HG03521 (cell line): ENCODE measurements around the gene RBM39.
A peak's percentile ranks its signal among the peaks of the same experiment; 100 is the strongest.
"Not testable (repeated sequence)": the region's sequence is repeated elsewhere in the genome, so short reads cannot be mapped to it uniquely, and the experiment has no call there.

Experiments
- ATAC-seq: cut with Tn5 transposase; IDR thresholded peaks from one replicate; pipeline ENCODE4 v1.9.1; 2021; ENCODE audit warnings: mild to moderate bottlenecking, moderate library complexity; ENCODE audit not compliant: unreplicated experiment

The RBM39 gene

DNA sequence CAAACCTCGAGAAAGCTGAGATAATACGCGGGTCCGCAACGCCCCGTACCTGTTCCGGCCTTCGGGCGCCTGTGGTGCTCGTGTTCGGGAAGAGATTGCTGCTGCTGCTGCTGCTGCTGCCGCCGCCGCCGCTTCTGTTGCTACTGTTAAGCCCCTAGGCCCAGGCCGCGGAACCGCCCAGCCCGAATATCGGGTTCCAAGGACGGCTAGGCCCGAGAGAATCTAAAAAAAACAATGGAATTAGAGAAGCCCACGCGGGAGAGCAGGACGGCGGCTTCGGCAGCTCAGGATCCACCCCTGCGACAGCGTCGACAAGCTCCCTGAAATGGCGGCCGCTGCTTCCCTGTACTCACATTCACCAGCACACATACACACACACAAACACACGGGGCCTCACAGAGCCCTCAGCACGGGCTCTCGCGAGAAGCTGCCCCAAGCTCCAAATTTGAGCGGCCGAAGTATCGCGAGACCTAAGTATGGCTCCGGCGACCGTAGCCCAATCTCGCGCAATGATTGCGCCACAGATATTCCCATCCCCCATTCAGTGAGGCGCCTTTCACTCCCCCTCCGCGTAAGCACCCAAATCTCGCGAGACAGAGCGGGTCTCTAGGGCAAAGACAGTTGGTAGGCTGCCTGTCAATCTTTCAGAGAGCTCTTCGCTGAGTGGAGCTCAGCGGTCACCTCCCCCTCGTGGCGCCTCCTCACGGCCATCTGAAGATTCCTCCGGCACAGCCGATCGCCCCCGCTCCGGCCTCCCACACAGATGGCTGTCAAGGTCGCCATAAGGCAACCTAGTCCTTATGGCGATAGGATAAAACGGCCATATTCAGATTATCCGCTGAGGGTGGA lies at the start of gene RBM39:
Gene RBM39 (minus strand): TSS at position 369 of the 849 bp plus-strand sequence. CDS start 1,386 bp downstream, outside the sequence.
- peak; percentile 87 for ATAC-seq

DNA sequence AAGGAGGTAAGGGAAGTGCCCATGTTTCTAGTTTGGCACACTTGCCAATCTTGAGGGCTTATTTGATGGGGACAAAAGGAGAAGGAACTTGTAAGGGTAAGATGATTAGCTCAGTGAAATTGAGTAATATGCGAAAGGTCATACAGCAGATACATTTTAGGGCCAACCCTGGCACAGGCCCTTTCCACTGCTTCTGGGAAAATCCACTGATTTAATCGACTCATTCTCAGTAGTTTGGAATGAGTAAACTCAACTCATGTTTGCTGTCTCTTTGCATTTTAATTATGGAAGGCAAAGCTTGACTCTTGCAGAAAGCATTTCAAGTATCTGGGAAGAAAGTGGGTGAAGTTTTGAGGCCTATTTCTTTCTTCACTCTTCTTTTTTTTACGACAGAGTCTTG lies 49.8 kb upstream of the RBM39 start:
- ATAC-seq: no peak

- ATAC-seq: no peak
Observed at GRCh38 chr20:35791097-35791496, 49.0 kb upstream of the RBM39 start.

DNA sequence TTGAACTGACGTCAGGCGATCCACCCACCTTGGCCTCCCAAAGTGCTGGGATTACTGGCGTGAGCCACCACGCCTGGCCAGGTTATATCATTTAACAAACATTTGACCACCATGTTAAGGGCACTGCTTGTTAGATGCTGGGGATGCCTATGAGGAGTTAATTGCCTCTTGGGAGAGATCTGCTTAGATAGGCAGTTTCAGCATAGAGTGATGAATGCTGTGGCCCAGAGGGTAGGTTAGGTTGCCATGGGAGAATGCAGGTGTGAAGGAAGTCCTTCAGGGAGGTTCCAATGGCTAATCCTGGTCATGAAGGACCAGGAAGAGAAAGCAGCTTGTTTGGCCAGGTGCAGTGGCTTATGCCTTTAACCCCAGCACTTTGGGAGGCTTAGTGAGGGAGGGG lies 46.7 kb upstream of the RBM39 start:
- ATAC-seq: no peak

DNA sequence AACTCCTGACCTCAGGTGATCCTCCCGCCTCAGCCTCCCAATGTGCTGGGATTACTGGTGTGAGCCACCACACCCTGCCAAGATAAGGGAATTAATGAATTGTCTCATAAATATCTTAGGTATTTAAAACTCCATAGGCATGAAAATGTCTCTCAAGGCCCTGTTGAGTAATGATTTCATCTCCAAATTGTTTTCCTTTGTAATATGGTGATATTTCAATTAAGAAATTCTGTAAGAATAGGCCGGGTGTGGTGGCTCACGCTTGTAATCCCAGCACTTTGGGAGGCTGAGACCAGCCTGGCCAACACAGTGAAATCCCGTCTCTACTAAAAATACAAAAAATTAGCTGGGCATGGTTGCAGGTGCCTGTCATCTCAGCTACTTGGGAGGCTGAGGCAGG lies 43.5 kb upstream of the RBM39 start:
- ATAC-seq: not testable (repeated sequence)

DNA sequence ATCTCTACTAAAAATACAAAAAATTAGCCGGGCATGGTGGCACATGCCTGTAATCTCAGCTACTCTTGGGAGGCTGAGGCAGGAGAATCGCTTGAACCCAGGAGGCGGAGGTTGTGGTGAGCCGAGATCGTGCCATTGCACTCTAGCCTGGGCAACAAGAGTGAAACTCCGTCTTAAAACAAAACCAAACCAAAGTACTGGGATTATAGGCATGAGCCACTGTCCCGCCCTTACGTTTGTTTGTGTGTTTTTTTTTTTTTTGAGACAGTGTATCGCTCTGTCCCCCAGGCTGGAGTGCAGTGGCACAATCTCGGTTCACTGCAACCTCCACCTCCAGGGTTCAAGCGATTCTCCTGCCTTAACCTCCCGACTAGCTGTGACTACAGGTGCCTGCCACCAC lies 41.8 kb upstream of the RBM39 start:
- ATAC-seq: not testable (repeated sequence)

DNA sequence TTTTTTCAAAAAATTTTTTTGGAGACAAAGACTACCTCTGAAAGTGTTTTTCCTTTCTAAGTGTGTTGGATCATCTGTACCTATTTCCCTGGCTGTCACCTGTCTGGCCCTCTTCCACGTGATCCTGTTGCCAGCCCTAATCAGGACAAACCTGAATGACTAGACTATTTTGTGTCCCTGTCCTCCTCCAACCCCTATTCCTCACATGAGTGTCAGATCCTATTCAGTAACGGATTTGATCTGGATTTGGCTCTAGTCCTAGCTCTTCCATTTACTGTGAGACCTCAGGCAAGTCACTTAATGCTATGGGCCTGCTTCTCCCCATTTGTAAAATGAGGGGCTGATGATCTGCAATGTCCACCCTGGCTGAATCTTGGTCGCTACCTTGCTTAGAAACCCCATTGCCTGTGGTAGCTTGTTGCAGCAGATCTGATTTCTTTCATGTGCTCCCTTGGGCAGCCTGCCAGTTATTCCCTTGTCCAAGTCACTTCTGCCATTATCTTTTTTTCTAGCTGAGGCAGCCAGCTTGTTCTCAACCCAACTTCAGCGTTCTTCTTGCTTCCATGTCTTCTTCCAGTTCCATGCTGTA lies 34.5 kb upstream of the RBM39 start:
- ATAC-seq: no peak

GRCh38 chr20:35774391-35774790 lies 32.3 kb upstream of the RBM39 start:
- no peak for ATAC-seq

GRCh38 chr20:35773154-35773751 lies 31.2 kb upstream of the RBM39 start:
- no peak for ATAC-seq

- ATAC-seq: no peak
Observed at GRCh38 chr20:35772563-35773058, 30.6 kb upstream of the RBM39 start.

DNA sequence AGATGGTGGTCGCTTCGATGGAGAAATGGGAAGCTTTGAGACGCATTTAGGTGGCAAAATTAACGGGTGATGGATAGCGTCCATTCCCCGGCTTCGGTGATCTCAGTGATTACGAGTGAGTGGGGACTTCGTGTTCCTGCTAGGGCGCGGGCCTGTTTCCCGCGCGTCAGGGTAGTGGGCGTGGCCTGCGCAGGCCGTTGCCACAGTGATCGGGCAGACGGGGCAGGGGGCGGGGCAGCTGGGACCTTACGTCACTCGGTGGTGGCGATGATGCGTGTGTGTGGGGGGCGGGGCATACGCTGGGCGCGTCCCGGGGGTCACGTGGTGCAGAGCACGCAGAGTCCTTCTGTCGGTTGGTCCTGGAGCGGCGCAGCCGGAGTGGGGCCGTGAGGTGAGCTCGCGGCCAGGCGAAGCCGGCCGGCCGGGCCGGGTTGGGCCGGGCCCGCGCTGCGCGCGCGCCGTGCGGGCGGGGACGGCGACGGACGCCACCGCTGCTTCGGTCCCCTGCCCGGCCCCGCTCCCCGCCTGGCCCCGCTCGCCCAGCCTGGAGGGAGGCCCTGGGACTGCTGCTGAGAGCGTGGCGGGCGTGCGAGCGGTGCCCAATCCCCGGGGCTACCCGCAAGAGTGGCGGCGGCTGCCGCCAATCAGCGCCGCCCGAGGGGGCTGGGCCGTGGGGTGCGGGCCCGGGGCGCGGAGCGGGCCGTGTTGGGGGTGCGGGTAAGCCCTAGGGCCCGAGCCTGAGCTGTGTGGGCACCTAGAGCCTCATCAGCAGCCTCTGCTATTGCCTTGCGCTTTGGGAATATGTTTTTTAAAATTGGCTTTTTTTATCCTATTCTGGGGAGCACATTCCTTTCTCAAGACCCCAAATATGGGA lies 29.9 kb upstream of the RBM39 start, which contains the start of gene PHF20:
Gene PHF20 (plus strand): TSS at position 327 of the 874 bp plus-strand sequence. CDS start 29,508 bp downstream, outside the sequence.
- ATAC-seq: peak; percentile 79

GRCh38 chr20:35771367-35771688 lies 29.3 kb upstream of the RBM39 start:
- ATAC-seq: no peak

DNA sequence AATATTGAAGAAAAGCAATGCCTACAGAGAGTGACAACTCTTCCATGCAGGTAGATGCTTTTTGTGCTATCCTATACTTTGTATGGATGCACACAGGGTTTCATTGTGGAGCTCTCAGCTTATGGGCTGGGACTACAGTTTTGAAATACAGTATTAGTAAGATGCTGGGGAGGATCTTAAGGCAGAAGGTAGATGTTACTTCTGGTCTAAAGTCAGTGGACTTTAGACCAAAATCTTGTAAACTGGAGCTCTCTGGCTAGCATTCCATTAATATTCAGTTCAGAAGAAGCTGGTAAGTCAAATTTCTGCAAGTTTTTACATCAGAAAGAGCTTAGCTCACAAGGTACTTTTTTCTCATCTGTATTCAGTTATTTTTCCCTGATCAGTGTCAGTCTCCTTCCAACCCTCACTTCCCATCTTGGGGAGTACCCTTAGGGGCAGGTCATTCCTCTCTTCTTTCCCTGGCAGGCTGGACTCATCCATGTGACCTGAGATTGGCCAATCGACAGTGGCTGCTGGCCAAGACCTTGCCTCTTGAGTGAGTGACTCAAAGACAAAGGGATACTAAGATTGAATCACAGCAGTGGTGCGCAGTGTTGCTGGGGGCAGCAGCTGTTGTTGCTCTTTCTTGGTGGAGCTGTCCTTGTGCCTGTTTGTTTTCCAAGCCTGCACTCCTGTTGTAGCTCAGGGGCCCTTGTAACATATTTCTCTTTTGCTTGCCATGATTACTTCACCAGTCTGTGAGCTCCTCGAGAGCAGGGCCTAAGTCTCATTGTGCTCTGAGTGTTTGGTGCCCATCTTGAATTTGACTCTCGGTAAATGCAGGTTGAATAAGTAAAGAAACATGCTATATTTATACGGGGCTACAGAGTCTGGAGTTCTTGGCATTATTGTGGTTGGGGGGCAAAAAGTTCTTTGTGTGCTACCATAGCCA lies 26.9 kb upstream of the RBM39 start:
- no peak for ATAC-seq

DNA sequence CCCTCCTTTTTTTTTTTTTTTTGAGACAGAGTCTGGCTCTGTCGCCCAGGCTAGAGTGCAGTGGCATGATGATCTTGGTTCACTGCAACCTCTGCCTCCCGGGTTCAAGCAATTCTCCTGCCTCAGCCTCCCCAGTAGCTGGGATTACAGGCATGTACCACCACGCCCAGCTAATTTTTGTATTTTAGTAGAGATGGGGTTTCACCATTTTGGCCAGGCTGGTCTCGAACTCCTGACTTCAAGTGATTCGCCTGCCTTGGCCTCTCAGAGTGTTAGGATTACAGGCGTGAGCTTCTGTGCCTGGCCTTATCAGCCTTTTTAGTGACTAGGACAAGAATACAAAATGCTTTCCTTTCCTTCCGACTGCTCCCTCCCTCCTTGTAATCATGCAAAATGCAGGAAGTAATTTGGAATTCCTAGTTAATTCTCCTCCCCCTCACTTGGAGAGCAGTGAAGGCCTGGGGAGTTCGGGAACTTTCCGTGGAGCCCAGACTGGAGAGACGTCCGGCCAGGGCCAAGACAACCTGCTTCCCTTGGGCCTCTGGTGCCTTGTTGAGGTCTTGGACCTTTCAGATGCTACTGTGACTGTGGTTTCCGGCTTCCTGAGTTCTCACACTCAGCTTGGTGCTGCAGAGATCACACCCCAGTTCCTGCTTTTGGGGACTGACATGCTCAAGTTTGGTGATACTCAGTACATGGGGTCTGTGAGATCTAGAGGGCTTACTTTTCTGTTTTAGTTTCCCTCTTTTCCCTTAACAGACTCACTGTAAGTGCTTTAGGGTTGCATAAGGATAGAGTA lies 25.8 kb upstream of the RBM39 start:
- ATAC-seq: peak; percentile 31

DNA sequence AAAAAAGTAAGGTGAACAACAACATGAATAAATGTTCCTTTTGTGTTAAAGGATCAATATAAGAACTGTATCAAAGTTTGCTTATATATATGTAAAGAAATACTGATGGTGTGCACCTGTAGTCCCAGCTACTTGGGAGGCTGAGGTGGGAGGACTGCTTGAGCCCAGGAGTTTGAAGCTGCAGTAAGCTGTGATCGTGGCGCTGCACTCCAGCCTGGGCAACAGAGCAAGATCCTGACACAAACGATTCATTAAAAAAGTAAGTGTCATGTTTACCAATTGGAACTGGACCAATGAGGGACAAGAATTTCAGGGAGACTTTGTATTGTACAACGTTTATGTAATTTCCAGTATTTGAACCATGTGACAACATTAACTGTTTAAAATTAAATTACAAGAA lies 24.8 kb upstream of the RBM39 start:
- ATAC-seq: no peak

- not testable (repeated sequence) for ATAC-seq
Observed at GRCh38 chr20:35764936-35765335, 22.9 kb upstream of the RBM39 start.

GRCh38 chr20:35762461-35762860 lies 20.4 kb upstream of the RBM39 start:
- no peak for ATAC-seq

- ATAC-seq: not testable (repeated sequence)
Observed at GRCh38 chr20:35761548-35761947, 19.5 kb upstream of the RBM39 start.
